HepG2 (cell line): Measurements from ENCODE around the gene C18orf54. TPM values are rescaled to one million over a fixed set of nuclear protein-coding genes. Genes with fewer than 3 reads are reported as not detected.

Experiments used
- ATAC-seq: fragments of 200-7000 bp; cut with Tn5 transposase; 3 replicates; pipeline ENCODE4 v1.9.1; 2020; ENCODE audit warnings: mild to moderate bottlenecking, moderate library complexity
- BruUV-seq: library from RNA; stranded (reverse); fragments of 400-500 nt; replicated peaks from 2 replicates; lab custom pipeline; 2021; lab: Mats Ljungman, UMichigan
- CTCF ChIA-PET: fragments of 300-600 bp; formaldehyde crosslinking; extraction: SDS; loops from one replicate; lab custom pipeline; 2021; ENCODE audit warnings: low total read pairs, inconsistent platforms, low intra/inter-chr PET ratio; lab: Yijun Ruan, JAX
- POLR2A ChIA-PET: fragments of 350-600 bp; sonication (Branson Sonifier 250); formaldehyde crosslinking; loops from one replicate; lab custom pipeline; 2020; ENCODE audit warnings: antibody characterized with exemption, inconsistent platforms; lab: Yijun Ruan, JAX
- DNase-seq: peaks from one replicate; pipeline ENCODE4 v3.0.0-alpha.2; 2015; ENCODE audit warnings: low spot score
- FAIRE-seq: peaks from 3 replicates; lab custom pipeline; 2011; peaks lifted over from hg19 to GRCh38; lab: Jason Lieb, UNC
- H2AFZ ChIP-seq: one replicate; pipeline ENCODE4 v1.6.1; 2011; ENCODE audit warnings: low read length, inconsistent platforms
- H3K27ac ChIP-seq: fragments of 300-600 bp; 3 replicates; pipeline ENCODE4 v1.8.0; 2011; ENCODE audit warnings: mixed run types, mild to moderate bottlenecking, mixed read lengths, low read length, inconsistent platforms; ENCODE audit not compliant: insufficient read depth; ENCODE audit errors: extremely low read length
- H3K27me3 ChIP-seq, 2 experiments: fragments of 200-600 bp in 1 of 2; 2 replicates in 1 of 2; 3 replicates in 1 of 2; pipeline versions ENCODE4 v1.6.0 to v1.8.0; 2011; ENCODE audit warnings: low read length in 2 of 2, mild to moderate bottlenecking in 2 of 2, moderate library complexity in 2 of 2, inconsistent platforms in 1 of 2; ENCODE audit not compliant: insufficient read depth in 2 of 2, control insufficient read depth in 1 of 2
- H3K36me3 ChIP-seq, 2 experiments: fragments of 200-600 bp in 1 of 2; replicated peaks in 1 of 2; 2 replicates in 1 of 2; 3 replicates in 1 of 2; pipeline versions ENCODE4 v1.5.1 to v1.8.0; 2011; ENCODE audit warnings: low read length in 2 of 2, inconsistent platforms in 1 of 2; ENCODE audit not compliant: insufficient read depth in 2 of 2, control insufficient read depth in 1 of 2
- H3K4me1 ChIP-seq: 2 replicates; pipeline ENCODE4 v1.5.1; 2012; ENCODE audit warnings: low read length, inconsistent platforms; ENCODE audit not compliant: insufficient read depth
- H3K4me2 ChIP-seq: 2 replicates; pipeline ENCODE4 v1.6.0; 2011; ENCODE audit warnings: low read depth, low read length, inconsistent platforms
- H3K4me3 ChIP-seq, 3 experiments: fragments of 200-600 bp in 1 of 3; sonication (generic), shearing (Covaris generic) in 1 of 3; replicated peaks in 1 of 3; 2 replicates each; pipeline ENCODE4 v1.5.1; 2011 to 2016; ENCODE audit warnings: low read length in 3 of 3, inconsistent platforms in 2 of 3, low read depth in 2 of 3, mild to moderate bottlenecking in 2 of 3, control low read depth in 1 of 3, mixed read lengths in 1 of 3; ENCODE audit not compliant: insufficient read depth in 1 of 3
- H3K79me2 ChIP-seq: one replicate; pipeline ENCODE4 v1.6.1; 2011; ENCODE audit warnings: low read length, inconsistent platforms; ENCODE audit not compliant: insufficient read depth
- H3K9ac ChIP-seq: 2 replicates; pipeline ENCODE4 v1.6.0; 2011; ENCODE audit warnings: mild to moderate bottlenecking, low read depth, low read length, inconsistent platforms; ENCODE audit not compliant: insufficient read depth
- H3K9me3 ChIP-seq: 2 replicates; pipeline ENCODE4 v1.5.1; 2012; ENCODE audit warnings: mild to moderate bottlenecking, low read length
- H4K20me1 ChIP-seq: 2 replicates; pipeline ENCODE4 v1.6.0; 2011; ENCODE audit warnings: inconsistent platforms, mild to moderate bottlenecking, low read length, moderate library complexity; ENCODE audit not compliant: insufficient read depth
- KAT2B ChIP-seq: fragments of 150-350 bp; IDR thresholded peaks from 2 replicates; pipeline ENCODE4 v1.6.1; 2014; ENCODE audit warnings: low read depth, low read length, borderline replicate concordance
- NBN ChIP-seq: fragments of 450-650 bp; conservative IDR thresholded peaks from 2 replicates; pipeline ENCODE4 v1.6.1; 2017
- PHF20 ChIP-seq: sonication (generic); formaldehyde crosslinking; IDR thresholded peaks from 2 replicates; pipeline ENCODE4 v1.5.0; 2020; ENCODE audit warnings: mild to moderate bottlenecking, missing genetic modification reagents
- RBFOX2 ChIP-seq: fragments of 200-400 bp; formaldehyde crosslinking; IDR thresholded peaks from 2 replicates; pipeline ENCODE4 v1.6.1; 2017; ENCODE audit warnings: low read depth, mild to moderate bottlenecking, low read length
- SALL1 ChIP-seq: sonication (generic); formaldehyde crosslinking; IDR thresholded peaks from 2 replicates; pipeline ENCODE4 v1.8.0; 2022; ENCODE audit warnings: mild to moderate bottlenecking, missing genetic modification reagents
- ZC3H13 ChIP-seq: sonication (generic); formaldehyde crosslinking; IDR thresholded peaks from 2 replicates; pipeline ENCODE4 v1.8.1; 2023; ENCODE audit warnings: mild to moderate bottlenecking, missing genetic modification reagents, moderate library complexity
- ZNF317 ChIP-seq: sonication (generic); formaldehyde crosslinking; IDR thresholded peaks from 2 replicates; pipeline ENCODE4 v1.5.0; 2020; ENCODE audit warnings: mild to moderate bottlenecking, missing genetic modification reagents
- ZNF879 ChIP-seq: sonication (generic); formaldehyde crosslinking; IDR thresholded peaks from 2 replicates; pipeline ENCODE4 v1.8.1; 2023; ENCODE audit warnings: missing genetic modification reagents
- WGBS: methylation state at CpG from one replicate; pipeline ENCODE4 v1.1.6; 2017; ENCODE audit warnings: low lambda C conversion rate; 5-methylcytosine and 5-hydroxymethylcytosine counted together
- in situ Hi-C: cut with HindIII; loops from 2 replicates; pipeline ENCODE4 v1.10.0; 2017; ENCODE audit warnings: low pct_unique_long_range_greater_than_20kb; ENCODE audit not compliant: extremely low pct_ligation_motif_present
- intact Hi-C: fragments of 100-400 bp; cut with micrococcal nuclease; formaldehyde crosslinking; loops from one replicate; pipeline ENCODE4 v1.10.0; 2022; ENCODE audit not compliant: unreplicated experiment
- polyA plus RNA-seq, 8 experiments: library from polyadenylated mRNA; depleted of rRNA in 3 of 8; stranded (reverse) in 7 of 8; unstranded in 1 of 8; fragments of >200 nt; fragmentation: Illumina TruSeq in 4 of 8; extraction: Trizol in 4 of 8; gene quantifications; 2 replicates each; pipeline versions ENCODE4 v1.2.1 to v1.2.3, GENCODE V29; 2011 to 2016; ENCODE audit warnings: low read depth in 4 of 8, missing spikeins in 1 of 8, mixed read lengths in 1 of 8; ENCODE audit not compliant: insufficient read depth in 1 of 8
- total RNA-seq, 5 experiments: library from RNA; depleted of rRNA; stranded (reverse); fragments of >200 nt; fragmentation: Illumina TruSeq; extraction: Trizol; gene quantifications; 2 replicates each; pipeline ENCODE4 v1.2.3, GENCODE V29; 2016; ENCODE audit warnings: low read depth in 1 of 5
- TF ChIP-seq, protein P1 (sequence below): sonication (generic); formaldehyde crosslinking; IDR thresholded peaks from 2 replicates; pipeline ENCODE4 v1.8.1; 2023; ENCODE audit warnings: mild to moderate bottlenecking, missing genetic modification reagents
- TF ChIP-seq, protein P2 (sequence below): sonication (generic); formaldehyde crosslinking; IDR thresholded peaks from 2 replicates; pipeline ENCODE4 v1.9.0; 2021; ENCODE audit warnings: missing genetic modification reagents, mild to moderate bottlenecking, borderline replicate concordance
- TF ChIP-seq, protein P3 (sequence below): sonication (generic); formaldehyde crosslinking; IDR thresholded peaks from 2 replicates; pipeline ENCODE4 v1.4.0; 2020; ENCODE audit warnings: mild to moderate bottlenecking, low read depth, missing genetic modification reagents
- TF ChIP-seq, protein P4 (sequence below): sonication (generic); formaldehyde crosslinking; IDR thresholded peaks from 2 replicates; pipeline ENCODE4 v1.8.1; 2023; ENCODE audit warnings: mild to moderate bottlenecking, missing genetic modification reagents, borderline replicate concordance
- TF ChIP-seq, protein P5 (sequence below): sonication (generic); formaldehyde crosslinking; IDR thresholded peaks from 2 replicates; pipeline ENCODE4 v1.5.1; 2020; ENCODE audit warnings: mild to moderate bottlenecking, moderate library complexity, missing genetic modification reagents
- TF ChIP-seq, protein P6 (sequence below): sonication (generic); formaldehyde crosslinking; IDR thresholded peaks from 2 replicates; pipeline ENCODE4 v1.8.0; 2022; ENCODE audit warnings: missing genetic modification reagents, mild to moderate bottlenecking, moderate library complexity, borderline replicate concordance
- TF ChIP-seq, protein P7 (sequence below): sonication (generic); formaldehyde crosslinking; IDR thresholded peaks from 2 replicates; pipeline ENCODE4 v1.4.0; 2020; ENCODE audit warnings: missing genetic modification reagents

C18orf54 gene
- total and polyA plus RNA-seq, 2 of the 13 experiments (the other 11 are each of a cell fraction or from before 2014, with no cell fraction given): 1.8 to 2.5 TPM

DNA sequence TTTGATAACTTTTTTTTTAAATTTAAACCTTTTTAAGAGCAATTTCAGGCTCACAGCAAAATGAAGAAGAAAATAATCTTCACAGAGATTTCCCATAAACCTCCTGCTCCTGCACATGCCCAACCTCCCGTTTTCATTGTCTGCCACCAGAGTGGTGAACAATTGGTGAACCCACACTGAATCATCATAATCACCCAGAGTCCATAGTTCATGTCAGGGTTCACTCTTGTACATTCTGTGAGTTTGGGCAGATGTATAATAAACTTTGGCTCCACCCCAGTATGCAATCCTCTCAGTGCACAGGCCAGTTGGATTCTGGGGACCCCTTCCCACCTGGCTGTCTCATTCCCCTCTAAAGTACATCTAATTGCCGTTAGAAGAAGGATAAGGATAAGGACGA is 24.4 kb downstream of the C18orf54 start (continued):
- TF ChIP-seq, protein P1, sequence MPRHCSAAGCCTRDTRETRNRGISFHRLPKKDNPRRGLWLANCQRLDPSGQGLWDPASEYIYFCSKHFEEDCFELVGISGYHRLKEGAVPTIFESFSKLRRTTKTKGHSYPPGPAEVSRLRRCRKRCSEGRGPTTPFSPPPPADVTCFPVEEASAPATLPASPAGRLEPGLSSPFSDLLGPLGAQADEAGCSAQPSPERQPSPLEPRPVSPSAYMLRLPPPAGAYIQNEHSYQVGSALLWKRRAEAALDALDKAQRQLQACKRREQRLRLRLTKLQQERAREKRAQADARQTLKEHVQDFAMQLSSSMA: no peak

DNA sequence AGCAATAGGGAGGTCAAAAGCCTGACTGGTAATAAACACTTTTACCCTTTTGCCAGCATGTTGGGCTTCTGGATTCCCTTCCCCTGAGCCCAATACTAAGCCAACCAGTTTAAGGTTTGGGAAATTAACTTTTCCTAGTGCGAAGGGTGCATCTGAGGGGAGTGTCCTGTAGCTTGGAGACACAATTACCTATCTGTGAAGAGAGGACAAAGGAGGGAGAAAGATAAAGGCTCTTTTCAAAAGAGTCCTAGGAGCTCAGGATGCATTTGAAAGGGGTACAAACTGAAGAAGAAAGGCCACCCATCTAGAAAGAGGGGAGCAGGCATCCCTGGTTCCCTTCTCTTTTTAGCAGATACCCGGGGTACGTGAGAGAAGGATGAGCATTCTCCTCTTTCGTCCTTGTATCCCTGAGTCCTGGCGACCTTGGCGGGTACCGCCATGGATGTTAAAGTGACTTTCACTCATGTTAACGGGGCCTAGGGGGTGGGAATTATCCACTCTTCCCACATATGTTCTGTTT is 25.1 kb downstream of the C18orf54 start:
- ATAC-seq: no peak
- H3K36me3 ChIP-seq: no peaks in the 10 kb centered on the region
- in situ Hi-C loops: no loop called here
- TF ChIP-seq, protein P2, sequence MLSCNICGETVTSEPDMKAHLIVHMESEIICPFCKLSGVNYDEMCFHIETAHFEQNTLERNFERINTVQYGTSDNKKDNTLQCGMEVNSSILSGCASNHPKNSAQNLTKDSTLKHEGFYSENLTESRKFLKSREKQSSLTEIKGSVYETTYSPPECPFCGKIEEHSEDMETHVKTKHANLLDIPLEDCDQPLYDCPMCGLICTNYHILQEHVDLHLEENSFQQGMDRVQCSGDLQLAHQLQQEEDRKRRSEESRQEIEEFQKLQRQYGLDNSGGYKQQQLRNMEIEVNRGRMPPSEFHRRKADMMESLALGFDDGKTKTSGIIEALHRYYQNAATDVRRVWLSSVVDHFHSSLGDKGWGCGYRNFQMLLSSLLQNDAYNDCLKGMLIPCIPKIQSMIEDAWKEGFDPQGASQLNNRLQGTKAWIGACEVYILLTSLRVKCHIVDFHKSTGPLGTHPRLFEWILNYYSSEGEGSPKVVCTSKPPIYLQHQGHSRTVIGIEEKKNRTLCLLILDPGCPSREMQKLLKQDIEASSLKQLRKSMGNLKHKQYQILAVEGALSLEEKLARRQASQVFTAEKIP: no peak
- TF ChIP-seq, protein P3, sequence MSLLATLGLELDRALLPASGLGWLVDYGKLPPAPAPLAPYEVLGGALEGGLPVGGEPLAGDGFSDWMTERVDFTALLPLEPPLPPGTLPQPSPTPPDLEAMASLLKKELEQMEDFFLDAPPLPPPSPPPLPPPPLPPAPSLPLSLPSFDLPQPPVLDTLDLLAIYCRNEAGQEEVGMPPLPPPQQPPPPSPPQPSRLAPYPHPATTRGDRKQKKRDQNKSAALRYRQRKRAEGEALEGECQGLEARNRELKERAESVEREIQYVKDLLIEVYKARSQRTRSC (CRISPR knock-in tag): no peak
- TF ChIP-seq RBFOX2: no peak
- TF ChIP-seq NBN: no peak
- TF ChIP-seq, protein P4, sequence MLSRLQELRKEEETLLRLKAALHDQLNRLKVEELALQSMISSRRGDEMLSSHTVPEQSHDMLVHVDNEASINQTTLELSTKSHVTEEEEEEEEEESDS: no peak
- TF ChIP-seq, protein P5, sequence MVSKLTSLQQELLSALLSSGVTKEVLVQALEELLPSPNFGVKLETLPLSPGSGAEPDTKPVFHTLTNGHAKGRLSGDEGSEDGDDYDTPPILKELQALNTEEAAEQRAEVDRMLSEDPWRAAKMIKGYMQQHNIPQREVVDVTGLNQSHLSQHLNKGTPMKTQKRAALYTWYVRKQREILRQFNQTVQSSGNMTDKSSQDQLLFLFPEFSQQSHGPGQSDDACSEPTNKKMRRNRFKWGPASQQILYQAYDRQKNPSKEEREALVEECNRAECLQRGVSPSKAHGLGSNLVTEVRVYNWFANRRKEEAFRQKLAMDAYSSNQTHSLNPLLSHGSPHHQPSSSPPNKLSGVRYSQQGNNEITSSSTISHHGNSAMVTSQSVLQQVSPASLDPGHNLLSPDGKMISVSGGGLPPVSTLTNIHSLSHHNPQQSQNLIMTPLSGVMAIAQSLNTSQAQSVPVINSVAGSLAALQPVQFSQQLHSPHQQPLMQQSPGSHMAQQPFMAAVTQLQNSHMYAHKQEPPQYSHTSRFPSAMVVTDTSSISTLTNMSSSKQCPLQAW (CRISPR knock-in tag): no peak
- TF ChIP-seq, protein P6, sequence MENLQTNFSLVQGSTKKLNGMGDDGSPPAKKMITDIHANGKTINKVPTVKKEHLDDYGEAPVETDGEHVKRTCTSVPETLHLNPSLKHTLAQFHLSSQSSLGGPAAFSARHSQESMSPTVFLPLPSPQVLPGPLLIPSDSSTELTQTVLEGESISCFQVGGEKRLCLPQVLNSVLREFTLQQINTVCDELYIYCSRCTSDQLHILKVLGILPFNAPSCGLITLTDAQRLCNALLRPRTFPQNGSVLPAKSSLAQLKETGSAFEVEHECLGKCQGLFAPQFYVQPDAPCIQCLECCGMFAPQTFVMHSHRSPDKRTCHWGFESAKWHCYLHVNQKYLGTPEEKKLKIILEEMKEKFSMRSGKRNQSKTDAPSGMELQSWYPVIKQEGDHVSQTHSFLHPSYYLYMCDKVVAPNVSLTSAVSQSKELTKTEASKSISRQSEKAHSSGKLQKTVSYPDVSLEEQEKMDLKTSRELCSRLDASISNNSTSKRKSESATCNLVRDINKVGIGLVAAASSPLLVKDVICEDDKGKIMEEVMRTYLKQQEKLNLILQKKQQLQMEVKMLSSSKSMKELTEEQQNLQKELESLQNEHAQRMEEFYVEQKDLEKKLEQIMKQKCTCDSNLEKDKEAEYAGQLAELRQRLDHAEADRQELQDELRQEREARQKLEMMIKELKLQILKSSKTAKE (CRISPR knock-in tag): no peak
- no peak for TF ChIP-seq SALL1 (CRISPR knock-in tag)
- no peak for TF ChIP-seq ZNF879
- TF ChIP-seq, protein P7, sequence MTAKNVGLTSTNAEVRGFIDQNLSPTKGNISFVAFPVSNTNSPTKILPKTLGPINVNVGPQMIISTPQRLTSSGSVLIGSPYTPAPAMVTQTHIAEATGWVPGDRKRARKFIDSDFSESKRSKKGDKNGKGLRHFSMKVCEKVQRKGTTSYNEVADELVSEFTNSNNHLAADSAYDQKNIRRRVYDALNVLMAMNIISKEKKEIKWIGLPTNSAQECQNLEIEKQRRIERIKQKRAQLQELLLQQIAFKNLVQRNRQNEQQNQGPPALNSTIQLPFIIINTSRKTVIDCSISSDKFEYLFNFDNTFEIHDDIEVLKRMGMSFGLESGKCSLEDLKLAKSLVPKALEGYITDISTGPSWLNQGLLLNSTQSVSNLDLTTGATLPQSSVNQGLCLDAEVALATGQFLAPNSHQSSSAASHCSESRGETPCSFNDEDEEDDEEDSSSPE (CRISPR knock-in tag): no peak
- no peak for TF ChIP-seq PHF20 (CRISPR knock-in tag)
- TF ChIP-seq ZC3H13 (CRISPR knock-in tag): no peak
- TF ChIP-seq ZNF317 (CRISPR knock-in tag): no peak
- no peak for TF ChIP-seq KAT2B

More for the DNA sequence above, 25.1 kb downstream of the C18orf54 start:
- Histone ChIP-seq H3K27me3 (no peaks in the 10 kb centered on the region), H4K20me1 (no peaks in the 10 kb centered on the region), H2AFZ (no peak overlapping the region), H3K79me2 (no peaks in the 10 kb centered on the region), H3K9ac (no peak overlapping the region), H3K9me3 (no peaks in the 10 kb centered on the region), H3K4me1 (peaks cover 15% of the 10 kb centered on the region), H3K4me3 (no peak overlapping the region), H3K4me2 (no peak overlapping the region), H3K27ac (no peak overlapping the region)
- ChIA-PET POLR2A (no interaction called here), CTCF (no interaction called here)
- FAIRE-seq (no peak), DNase-seq (no peak)
- 91% methylated on average over 8 of the region's 8 CpGs for WGBS
- intact Hi-C loops: loop anchor here (10.0 kb wide), 1 partner anchor 572 kb away; the partner anchor contains the start of gene CCDC68
- BruUV-seq: no TSS peak
